CD4-positive, alpha-beta T cell (primary cell): Measurements from ENCODE around the gene ANKRD28. TPM values are rescaled to one million over a fixed set of nuclear protein-coding genes. Genes with fewer than 3 reads are reported as not detected.

Experiments
- ATAC-seq: fragments of 200-7000 bp; cut with Tn5 transposase; one replicate; pipeline ENCODE4 v1.10.0; 2022; ENCODE audit warnings: mild to moderate bottlenecking; ENCODE audit not compliant: poor library complexity
- CTCF ChIA-PET: fragments of 350-600 bp; sonication (Branson Sonifier 250); formaldehyde crosslinking; loops from one replicate; lab custom pipeline; 2021; ENCODE audit warnings: antibody characterized with exemption, inconsistent platforms; lab: Charles Lee
- POLR2A ChIA-PET: fragments of 350-600 bp; sonication (Branson Sonifier 250); formaldehyde crosslinking; loops from one replicate; lab custom pipeline; 2021; ENCODE audit warnings: antibody characterized with exemption, inconsistent platforms; lab: Charles Lee
- DNase-seq, 14 experiments: peaks; one replicate each; pipeline ENCODE4 v3.0.0-alpha.2; 2013 to 2020; ENCODE audit warnings: mixed read lengths in 2 of 14
- H3K27ac ChIP-seq, 2 donors: one replicate each; pipeline versions ENCODE4 v1.5.1 to v1.7.0; 2013; ENCODE audit warnings: low read length in 2 of 2, low read depth in 1 of 2, mild to moderate bottlenecking in 1 of 2
- H3K27me3 ChIP-seq, 2 experiments: 1 replicate in 1 of 2; 2 replicates in 1 of 2; pipeline versions ENCODE4 v1.6.1 to v1.7.0; 2013; ENCODE audit warnings: low read length in 2 of 2, control low read depth in 1 of 2, mild to moderate bottlenecking in 1 of 2, moderate library complexity in 1 of 2; ENCODE audit not compliant: insufficient read depth in 2 of 2, control insufficient read depth in 1 of 2
- H3K36me3 ChIP-seq: one replicate; pipeline ENCODE4 v1.6.1; 2013; ENCODE audit warnings: low read length, control low read depth; ENCODE audit not compliant: insufficient read depth
- H3K4me1 ChIP-seq: one replicate; pipeline ENCODE4 v1.6.1; 2013; ENCODE audit warnings: low read length, control low read depth; ENCODE audit not compliant: insufficient read depth
- H3K4me3 ChIP-seq: one replicate; pipeline ENCODE4 v1.5.1; 2013; ENCODE audit warnings: mild to moderate bottlenecking, low read length, moderate library complexity
- H3K9me3 ChIP-seq, 2 experiments: 1 replicate in 1 of 2; 2 replicates in 1 of 2; pipeline versions ENCODE4 v1.6.1 to v1.7.0; 2013; ENCODE audit warnings: low read length in 2 of 2, mild to moderate bottlenecking in 2 of 2, control low read depth in 1 of 2, moderate library complexity in 1 of 2; ENCODE audit not compliant: control insufficient read depth in 1 of 2, insufficient read depth in 1 of 2
- H3K27ac Mint-ChIP-seq: one replicate; pipeline ENCODE4 v1.8.0; 2020; ENCODE audit warnings: mixed read lengths
- H3K27me3 Mint-ChIP-seq: one replicate; pipeline ENCODE4 v1.8.0; 2021; ENCODE audit warnings: mixed read lengths
- H3K36me3 Mint-ChIP-seq: one replicate; pipeline ENCODE4 v1.8.0; 2021; ENCODE audit warnings: low read depth, mixed read lengths
- H3K4me1 Mint-ChIP-seq: one replicate; pipeline ENCODE4 v1.8.0; 2021; ENCODE audit warnings: low read depth, mixed read lengths
- H3K4me3 Mint-ChIP-seq: one replicate; pipeline ENCODE4 v1.8.0; 2020; ENCODE audit warnings: mild to moderate bottlenecking, mixed read lengths
- H3K9me3 Mint-ChIP-seq: one replicate; pipeline ENCODE4 v1.8.0; 2020; ENCODE audit warnings: mixed read lengths
- CTCF ChIP-seq: fragments of 200-600 bp; IDR thresholded peaks from one replicate; pipeline ENCODE4 v1.8.0; 2022; ENCODE audit warnings: antibody characterized with exemption, mild to moderate bottlenecking
- intact Hi-C, 2 experiments: fragments of 100-400 bp; cut with DNase I in 1 of 2; cut with micrococcal nuclease in 1 of 2; formaldehyde crosslinking; loops; one replicate each; pipeline versions ENCODE4 v1.15.1 to v1.9.0; 2023 to 2025; cut with DNase I, micrococcal nuclease
- total RNA-seq, 174 experiments: library from RNA in 2 of 174; stranded (reverse) in 2 of 174; gene quantifications; one replicate each; pipeline ENCODE4 v1.2.3 and lab custom pipeline; 2021 to 2026

ANKRD28 gene
- total RNA-seq, 2 experiments from 2014 or later: 36.6 to 43.1 TPM

GRCh38 chr3:15665510-15666150 is 132.1 kb downstream of the ANKRD28 start:
- intact Hi-C loops: no loop called here
- H3K36me3 ChIP-seq: peaks cover 8% of the 10 kb centered on the region
- no peaks in the 10 kb centered on the region for H3K27me3 ChIP-seq
- CTCF ChIA-PET: no interaction called here
- no peak overlapping the region for H3K27ac ChIP-seq
- Mint-ChIP-seq H3K36me3 (peaks cover 26% of the 10 kb centered on the region), H3K27ac (no peak overlapping the region), H3K4me1 (peaks cover 39% of the 10 kb centered on the region), H3K27me3 (no peaks in the 10 kb centered on the region), H3K9me3 (no peaks in the 10 kb centered on the region), H3K4me3 (no peak overlapping the region)
- no peak for ATAC-seq
- POLR2A ChIA-PET: no interaction called here
- DNase-seq: no peak
- H3K4me3 ChIP-seq: no peak overlapping the region
- no peak for TF ChIP-seq CTCF
- H3K4me1 ChIP-seq: peaks cover 4% of the 10 kb centered on the region
- peaks cover 0 to 4% of the 10 kb centered on the region in 2 experiments for H3K9me3 ChIP-seq

- POLR2A ChIA-PET: no interaction called here
- Mint-ChIP-seq H3K9me3 (no peaks in the 10 kb centered on the region), H3K27me3 (no peaks in the 10 kb centered on the region), H3K4me1 (peaks cover 52% of the 10 kb centered on the region), H3K4me3 (no peak overlapping the region), H3K36me3 (peaks cover 21% of the 10 kb centered on the region), H3K27ac (no peak overlapping the region)
- Histone ChIP-seq H3K9me3 (peaks cover 0 to 4% of the 10 kb centered on the region in 2 experiments), H3K4me3 (no peak overlapping the region), H3K36me3 (no peaks in the 10 kb centered on the region), H3K27me3 (no peaks in the 10 kb centered on the region), H3K27ac (no peak overlapping the region), H3K4me1 (peaks cover 14% of the 10 kb centered on the region)
- TF ChIP-seq CTCF: no peak
- intact Hi-C loops: no loop called here
- ATAC-seq: no peak
- CTCF ChIA-PET: no interaction called here
- DNase-seq: no peak
These were observed 133.6 kb downstream of the ANKRD28 start for GRCh38 chr3:15664144-15664543.

GRCh38 chr3:15660055-15660935 is 137.5 kb downstream of the ANKRD28 start:
- Histone ChIP-seq H3K9me3 (peaks cover 31 to 37% of the 10 kb centered on the region in 2 experiments), H3K4me1 (peaks cover 13% of the 10 kb centered on the region), H3K4me3 (no peak overlapping the region), H3K36me3 (no peaks in the 10 kb centered on the region), H3K27me3 (no peaks in the 10 kb centered on the region), H3K27ac (no peak overlapping the region)
- TF ChIP-seq CTCF: no peak
- peaks cover 17% of the 10 kb centered on the region for H3K36me3 Mint-ChIP-seq
- intact Hi-C loops: no loop called here
- H3K27me3 Mint-ChIP-seq: no peaks in the 10 kb centered on the region
- ChIA-PET CTCF (no interaction called here), POLR2A (no interaction called here)
- DNase-seq (no peak), ATAC-seq (no peak)
- H3K4me3 Mint-ChIP-seq: no peak overlapping the region
- H3K9me3 Mint-ChIP-seq: peaks cover 8% of the 10 kb centered on the region
- no peak overlapping the region for H3K27ac Mint-ChIP-seq
- peaks cover 30% of the 10 kb centered on the region for H3K4me1 Mint-ChIP-seq
